CD4-positive, CD25-positive, alpha-beta regulatory T cell (primary cell): ENCODE measurements around the gene ZNF263. TPM values are rescaled to one million over a fixed set of nuclear protein-coding genes. Genes with fewer than 3 reads are reported as not detected.
"Not testable (repeated sequence)": the region's sequence is repeated elsewhere in the genome, so short reads cannot be mapped to it uniquely, and the experiment has no call there.

Source experiments
- ATAC-seq, 2 donors: fragments of 150-1000 bp; cut with Tn5 transposase; one replicate each; pipeline ENCODE4 v1.10.0; 2021; ENCODE audit warnings: low read depth in 2 of 2, moderate number of reproducible peaks in 2 of 2, moderate library complexity in 1 of 2
- DNase-seq, 3 donors: peaks; one replicate each; pipeline versions ENCODE4 v3.0.0 to v3.0.0-alpha.2; 2012 to 2022; ENCODE audit warnings: mixed read lengths in 1 of 3
- H3K27ac ChIP-seq: one replicate; pipeline ENCODE4 v1.7.0; 2013; ENCODE audit warnings: mild to moderate bottlenecking, low read length; ENCODE audit not compliant: insufficient read depth, poor library complexity, severe bottlenecking
- H3K27me3 ChIP-seq: one replicate; pipeline ENCODE4 v1.7.0; 2013; ENCODE audit warnings: low read length; ENCODE audit not compliant: control insufficient read depth, insufficient read depth
- H3K36me3 ChIP-seq: one replicate; pipeline ENCODE4 v1.7.0; 2013; ENCODE audit warnings: mild to moderate bottlenecking, low read length, moderate library complexity; ENCODE audit not compliant: control insufficient read depth, insufficient read depth
- H3K4me1 ChIP-seq: 2 replicates; pipeline ENCODE4 v1.7.0; 2013; ENCODE audit warnings: mild to moderate bottlenecking, low read length; ENCODE audit not compliant: insufficient read depth, control insufficient read depth, poor library complexity, severe bottlenecking
- H3K4me3 ChIP-seq: one replicate; pipeline ENCODE4 v1.7.0; 2013; ENCODE audit warnings: low read depth, mild to moderate bottlenecking, low read length, moderate library complexity
- H3K9me3 ChIP-seq, 2 experiments: 1 replicate in 1 of 2; 2 replicates in 1 of 2; pipeline ENCODE4 v1.7.0; 2013; ENCODE audit warnings: low read length in 2 of 2, mild to moderate bottlenecking in 1 of 2, moderate library complexity in 1 of 2; ENCODE audit not compliant: control insufficient read depth in 2 of 2
- H3K27ac Mint-ChIP-seq, 3 donors: one replicate each; pipeline ENCODE4 v1.8.0; 2020 to 2022; ENCODE audit warnings: mild to moderate bottlenecking in 3 of 3, mixed read lengths in 3 of 3, moderate library complexity in 2 of 3
- H3K27me3 Mint-ChIP-seq: one replicate; pipeline ENCODE4 v1.8.0; 2022; ENCODE audit warnings: mild to moderate bottlenecking, mixed read lengths
- H3K36me3 Mint-ChIP-seq: one replicate; pipeline ENCODE4 v1.8.0; 2020; ENCODE audit warnings: mixed read lengths
- H3K4me1 Mint-ChIP-seq, 4 donors: one replicate each; pipeline ENCODE4 v1.8.0; 2020 to 2022; ENCODE audit warnings: mixed read lengths in 4 of 4, mild to moderate bottlenecking in 1 of 4
- H3K4me3 Mint-ChIP-seq, 4 donors: one replicate each; pipeline ENCODE4 v1.8.0; 2020 to 2022; ENCODE audit warnings: mild to moderate bottlenecking in 4 of 4, mixed read lengths in 4 of 4, moderate library complexity in 3 of 4
- H3K9me3 Mint-ChIP-seq, 7 donors: one replicate each; pipeline ENCODE4 v1.8.0; 2020 to 2022; ENCODE audit warnings: mixed read lengths in 7 of 7, mild to moderate bottlenecking in 3 of 7, moderate library complexity in 2 of 7
- polyA plus RNA-seq, 4 donors: library from polyadenylated mRNA; unstranded; fragments of 300-500 nt; fragmentation: Illumina TruSeq; gene quantifications; one replicate each; pipeline ENCODE4 v1.2.3, GENCODE V29; 2021
- total RNA-seq: library from RNA; stranded (reverse); gene quantifications from one replicate; pipeline ENCODE4 v1.2.3, GENCODE V29; 2022

The ZNF263 gene
- total and polyA plus RNA-seq, 5 donors from 2014 or later: 28.3 to 47.1 (median 40.1) TPM

- DNase-seq (no peak), ATAC-seq (no peak)
- Histone ChIP-seq H3K36me3 (no peaks in the 10 kb centered on the region), H3K27me3 (no peaks in the 10 kb centered on the region), H3K4me1 (no peaks in the 10 kb centered on the region), H3K4me3 (no peak overlapping the region), H3K27ac (no peak overlapping the region), H3K9me3 (no peaks in the 10 kb centered on the region)
- H3K27ac Mint-ChIP-seq: no peak overlapping the region
- H3K9me3 Mint-ChIP-seq: no peaks in the 10 kb centered on the region
- H3K27me3 Mint-ChIP-seq: no peaks in the 10 kb centered on the region
- no peak overlapping the region for H3K4me3 Mint-ChIP-seq
- H3K36me3 Mint-ChIP-seq: no peaks in the 10 kb centered on the region
- H3K4me1 Mint-ChIP-seq: peaks cover 0 to 10% (median 4%) of the 10 kb centered on the region in 4 donors
Observed at GRCh38 chr16:3256866-3257465, 26.3 kb upstream of the ZNF263 start.

GRCh38 chr16:3259836-3260235 lies 23.5 kb upstream of the ZNF263 start:
- Histone ChIP-seq H3K27ac (no peak overlapping the region), H3K4me1 (peaks cover 5% of the 10 kb centered on the region), H3K4me3 (no peak overlapping the region), H3K9me3 (no peaks in the 10 kb centered on the region), H3K36me3 (no peaks in the 10 kb centered on the region), H3K27me3 (no peaks in the 10 kb centered on the region)
- peaks cover 0 to 35% (median 19%) of the 10 kb centered on the region in 4 donors for H3K4me1 Mint-ChIP-seq
- no peaks in the 10 kb centered on the region for H3K27me3 Mint-ChIP-seq
- DNase-seq: no peak
- H3K27ac Mint-ChIP-seq: no peak overlapping the region
- H3K9me3 Mint-ChIP-seq: peaks cover 0 to 2% (median 0%) of the 10 kb centered on the region in 7 donors
- H3K36me3 Mint-ChIP-seq: no peaks in the 10 kb centered on the region
- no peak for ATAC-seq
- peak overlapping the region in 1 of 4 donors; percentile 29 for H3K4me3 Mint-ChIP-seq

GRCh38 chr16:3262517-3262916 lies 20.8 kb upstream of the ZNF263 start:
- Histone ChIP-seq H3K27ac (peak overlapping the region; percentile 96), H3K36me3 (peaks cover 6% of the 10 kb centered on the region), H3K4me3 (no peak overlapping the region), H3K9me3 (no peaks in the 10 kb centered on the region), H3K4me1 (peaks cover 8% of the 10 kb centered on the region), H3K27me3 (no peaks in the 10 kb centered on the region)
- Mint-ChIP-seq H3K4me3 (peak overlapping the region; percentile 82 to 99 (median 96)), H3K4me1 (peaks cover 7 to 52% (median 24%) of the 10 kb centered on the region in 4 donors), H3K9me3 (peaks cover 0 to 2% (median 0%) of the 10 kb centered on the region in 7 donors), H3K27ac (peak overlapping the region; percentile 98), H3K36me3 (no peaks in the 10 kb centered on the region), H3K27me3 (no peaks in the 10 kb centered on the region)
- DNase-seq (no peak), ATAC-seq (no peak)

GRCh38 chr16:3264137-3265036 lies 18.9 kb upstream of the ZNF263 start:
- H3K27me3 ChIP-seq: no peaks in the 10 kb centered on the region
- peak overlapping the region; percentile 94 to 99 (median 96) for H3K4me3 Mint-ChIP-seq
- peaks cover 0 to 10% (median 0%) of the 10 kb centered on the region in 7 donors for H3K9me3 Mint-ChIP-seq

GRCh38 chr16:3266873-3267537 lies 16.3 kb upstream of the ZNF263 start:
- Mint-ChIP-seq H3K27me3 (no peaks in the 10 kb centered on the region), H3K4me1 (peaks cover 10 to 54% (median 22%) of the 10 kb centered on the region in 4 donors), H3K36me3 (peaks cover 5% of the 10 kb centered on the region), H3K4me3 (peak overlapping the region in 1 of 4 donors; percentile 73), H3K9me3 (peaks cover 0 to 10% (median 0%) of the 10 kb centered on the region in 7 donors), H3K27ac (no peak overlapping the region)
- ATAC-seq (no peak), DNase-seq (peak in 1 of 3 donors; percentile 15)
- peaks cover 10% of the 10 kb centered on the region for H3K36me3 ChIP-seq
- H3K27ac ChIP-seq: no peak overlapping the region
- H3K4me1 ChIP-seq: peaks cover 8% of the 10 kb centered on the region
- H3K9me3 ChIP-seq: peaks cover 0 to 2% of the 10 kb centered on the region in 2 experiments
- H3K4me3 ChIP-seq: no peak overlapping the region
- no peaks in the 10 kb centered on the region for H3K27me3 ChIP-seq

More at GRCh38 chr16:3264137-3265036, 18.9 kb upstream of the ZNF263 start:
- H3K4me3 ChIP-seq: peak overlapping the region; percentile 82
- peaks cover 8% of the 10 kb centered on the region for H3K4me1 ChIP-seq
- H3K36me3 ChIP-seq: peaks cover 10% of the 10 kb centered on the region
- Mint-ChIP-seq H3K27me3 (no peaks in the 10 kb centered on the region), H3K4me1 (peaks cover 10 to 60% (median 26%) of the 10 kb centered on the region in 4 donors), H3K36me3 (peaks cover 5% of the 10 kb centered on the region), H3K27ac (peak overlapping the region; percentile 98)
- H3K27ac ChIP-seq: peak overlapping the region; percentile 96
- peak; percentile 95 to 98 (median 95) for DNase-seq
- H3K9me3 ChIP-seq: no peaks in the 10 kb centered on the region
- ATAC-seq: peak; percentile 89

GRCh38 chr16:3268294-3268693 lies 15.0 kb upstream of the ZNF263 start:
- DNase-seq: no peak
- ATAC-seq: no peak
- Histone ChIP-seq H3K9me3 (peaks cover 0 to 2% of the 10 kb centered on the region in 2 experiments), H3K4me1 (peaks cover 8% of the 10 kb centered on the region), H3K36me3 (peaks cover 10% of the 10 kb centered on the region), H3K27ac (no peak overlapping the region), H3K27me3 (no peaks in the 10 kb centered on the region), H3K4me3 (no peak overlapping the region)
- H3K4me3 Mint-ChIP-seq: peak overlapping the region in 1 of 4 donors; percentile 27
- peaks cover 0 to 12% (median 0%) of the 10 kb centered on the region in 7 donors for H3K9me3 Mint-ChIP-seq
- peaks cover 9 to 41% (median 15%) of the 10 kb centered on the region in 4 donors for H3K4me1 Mint-ChIP-seq
- peaks cover 5% of the 10 kb centered on the region for H3K36me3 Mint-ChIP-seq
- H3K27ac Mint-ChIP-seq: no peak overlapping the region
- H3K27me3 Mint-ChIP-seq: no peaks in the 10 kb centered on the region

GRCh38 chr16:3270718-3271117 lies 12.6 kb upstream of the ZNF263 start:
- peak overlapping the region in 1 of 4 donors; percentile 38 for H3K4me3 Mint-ChIP-seq
- peaks cover 7 to 23% (median 12%) of the 10 kb centered on the region in 4 donors for H3K4me1 Mint-ChIP-seq
- not testable (repeated sequence) for H3K36me3 ChIP-seq, H3K27ac ChIP-seq, H3K27me3 ChIP-seq, H3K9me3 ChIP-seq, DNase-seq, H3K27ac Mint-ChIP-seq, H3K4me1 ChIP-seq, H3K36me3 Mint-ChIP-seq, ATAC-seq, H3K27me3 Mint-ChIP-seq, H3K4me3 ChIP-seq
- H3K9me3 Mint-ChIP-seq: peaks cover 0 to 16% (median 2%) of the 10 kb centered on the region in 7 donors
